HG03432 (cell line): ENCODE data around the gene TBC1D32.
"Not testable (repeated sequence)": the region's sequence is repeated elsewhere in the genome, so short reads cannot be mapped to it uniquely, and the experiment has no call there.

ENCODE experiments used
- ATAC-seq: cut with Tn5 transposase; IDR thresholded peaks from one replicate; pipeline ENCODE4 v1.9.1; 2021; ENCODE audit warnings: mild to moderate bottlenecking, moderate library complexity; ENCODE audit not compliant: unreplicated experiment

TBC1D32 gene

GRCh38 chr6:121135425-121135824, 198.9 kb downstream of the TBC1D32 start:
- no peak for ATAC-seq

- ATAC-seq = no peak
Measured at GRCh38 chr6:121134922-121135321, 199.4 kb downstream of the TBC1D32 start.

DNA sequence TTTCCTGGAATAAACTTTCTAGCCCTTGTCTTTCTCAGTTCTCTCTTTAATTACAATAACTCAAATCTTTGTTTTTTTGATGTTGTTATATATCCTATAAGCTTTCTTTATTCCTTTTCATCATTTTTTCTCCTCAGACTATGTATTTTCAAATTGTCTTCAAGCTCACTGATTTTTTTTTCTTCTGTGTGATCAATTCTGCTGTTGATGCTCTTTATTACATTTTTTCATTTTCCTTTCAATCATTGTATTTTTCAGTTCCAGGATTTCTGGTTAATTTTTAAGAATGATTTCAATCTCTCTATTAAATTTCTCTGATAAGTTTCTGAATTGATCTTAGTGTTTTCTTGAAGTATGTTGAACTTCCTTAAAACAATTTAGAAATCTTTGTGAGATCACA, 209.7 kb downstream of the TBC1D32 start:
- ATAC-seq = no peak

GRCh38 chr6:121112356-121112755, 221.9 kb downstream of the TBC1D32 start:
- ATAC-seq = no peak

DNA sequence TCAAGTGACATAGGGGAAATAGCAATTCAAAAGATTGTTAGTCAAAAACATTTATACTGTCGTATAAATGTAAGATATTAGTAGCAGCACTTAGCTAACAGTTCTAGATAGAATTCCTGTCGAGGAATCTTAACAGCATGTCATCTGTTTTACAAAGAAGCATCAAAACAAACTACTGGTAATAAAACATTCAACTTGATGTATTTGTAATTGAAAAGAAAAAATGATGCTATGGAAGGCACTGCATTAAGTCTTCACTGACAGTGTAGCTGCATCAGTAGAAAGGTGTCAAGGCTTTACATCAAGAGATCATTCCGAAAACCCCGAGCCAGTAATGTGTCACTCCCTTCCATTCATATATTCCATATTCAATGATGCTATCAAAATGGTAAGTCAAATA, 223.5 kb downstream of the TBC1D32 start:
- no peak for ATAC-seq

DNA sequence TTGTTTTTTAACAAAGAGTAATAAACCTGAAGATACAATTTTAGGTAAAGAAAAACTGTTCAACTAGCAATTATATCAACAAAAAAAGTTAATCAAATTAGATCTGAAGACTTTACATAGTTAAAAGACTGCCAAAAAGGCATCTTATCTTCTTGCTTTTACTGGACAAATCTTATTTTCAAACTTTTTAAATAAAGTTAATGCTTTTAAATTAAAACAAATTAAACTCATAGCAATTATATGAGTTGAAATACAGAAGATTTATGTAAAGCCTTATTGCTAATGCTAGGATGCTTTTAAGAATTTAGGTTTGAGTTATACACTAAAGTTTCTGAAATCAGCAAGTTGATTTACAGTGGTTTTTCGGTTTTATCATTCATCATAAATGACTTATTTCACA, 227.3 kb downstream of the TBC1D32 start:
- ATAC-seq = no peak

DNA sequence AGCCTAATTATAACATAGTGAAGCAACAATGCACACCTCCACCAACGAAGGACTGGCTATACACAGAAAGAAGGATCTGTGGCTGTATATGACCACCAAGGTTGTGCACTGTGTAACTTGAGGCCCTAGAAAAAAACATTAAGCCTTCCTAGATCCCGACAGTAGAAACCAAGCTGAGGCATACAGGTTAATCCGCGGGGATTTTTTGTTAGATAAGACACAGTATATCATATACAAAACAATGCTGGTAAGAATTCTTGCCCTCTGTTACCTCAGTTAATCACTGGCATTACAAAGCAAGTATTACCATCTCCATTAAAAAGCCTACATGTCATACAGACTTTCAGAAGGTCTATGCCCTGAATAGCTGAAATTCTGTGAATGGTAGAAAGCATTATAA, 228.8 kb downstream of the TBC1D32 start:
- no peak for ATAC-seq

GRCh38 chr6:121093928-121094327, 240.4 kb downstream of the TBC1D32 start:
- ATAC-seq = no peak

GRCh38 chr6:121090492-121090891, 243.8 kb downstream of the TBC1D32 start:
- no peak for ATAC-seq

GRCh38 chr6:121086876-121087275, 247.4 kb downstream of the TBC1D32 start:
- no peak for ATAC-seq

GRCh38 chr6:121076119-121076518, 258.2 kb downstream of the TBC1D32 start:
- no peak for ATAC-seq

- ATAC-seq = not testable (repeated sequence)
Measured at GRCh38 chr6:121068749-121069148, 265.5 kb downstream of the TBC1D32 start.

GRCh38 chr6:121067381-121067780, 266.9 kb downstream of the TBC1D32 start:
- ATAC-seq = no peak

GRCh38 chr6:121064345-121064744, 269.9 kb downstream of the TBC1D32 start:
- no peak for ATAC-seq

DNA sequence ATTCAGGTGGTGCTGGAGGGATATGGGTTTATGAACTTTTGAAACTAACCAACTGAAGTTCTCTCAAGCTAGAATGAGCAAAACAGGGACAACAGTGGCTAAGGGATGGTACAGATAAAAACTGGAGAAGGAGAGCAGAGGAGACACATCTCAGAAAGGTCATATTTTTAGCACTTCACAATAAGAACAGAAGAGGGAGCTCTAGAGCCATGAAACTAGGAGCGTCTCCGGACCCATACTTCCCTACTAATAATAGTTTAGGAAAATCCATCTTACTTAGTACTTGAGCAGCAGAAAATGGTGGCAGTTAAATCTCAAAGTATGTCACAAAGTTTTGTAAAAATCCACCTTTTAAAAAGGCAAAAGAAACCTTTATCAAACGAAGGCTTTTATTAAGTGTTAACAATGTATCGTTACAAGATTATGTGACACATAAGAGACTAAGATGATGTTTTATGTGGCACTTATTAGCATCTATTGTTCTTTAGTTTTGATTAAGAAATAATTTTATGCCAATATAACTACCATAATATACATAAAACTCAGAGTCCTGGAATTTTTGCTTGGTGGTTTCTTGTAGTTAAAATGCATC, 278.6 kb downstream of the TBC1D32 start:
- peak; percentile 92 for ATAC-seq

GRCh38 chr6:121048593-121048992, 285.7 kb downstream of the TBC1D32 start:
- ATAC-seq = not testable (repeated sequence)

DNA sequence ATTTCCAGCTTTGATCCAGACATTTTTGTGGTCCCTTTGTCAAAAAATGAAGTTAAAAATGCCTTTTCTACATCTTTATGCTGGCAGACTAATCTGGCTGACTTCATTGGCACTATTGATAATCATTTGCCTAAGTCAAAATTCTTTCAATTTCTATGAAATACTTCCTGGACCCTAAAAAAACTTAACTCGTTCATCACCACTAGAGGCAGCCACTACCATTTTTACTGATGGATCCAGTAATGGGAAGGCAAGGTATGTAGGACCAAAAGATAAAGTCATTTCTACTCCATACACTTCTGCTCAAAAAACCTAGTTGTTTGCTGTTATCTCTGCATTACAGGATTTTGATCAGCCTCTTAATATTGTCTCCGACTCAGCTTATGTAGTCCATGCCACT, 289.4 kb downstream of the TBC1D32 start:
- not testable (repeated sequence) for ATAC-seq

DNA sequence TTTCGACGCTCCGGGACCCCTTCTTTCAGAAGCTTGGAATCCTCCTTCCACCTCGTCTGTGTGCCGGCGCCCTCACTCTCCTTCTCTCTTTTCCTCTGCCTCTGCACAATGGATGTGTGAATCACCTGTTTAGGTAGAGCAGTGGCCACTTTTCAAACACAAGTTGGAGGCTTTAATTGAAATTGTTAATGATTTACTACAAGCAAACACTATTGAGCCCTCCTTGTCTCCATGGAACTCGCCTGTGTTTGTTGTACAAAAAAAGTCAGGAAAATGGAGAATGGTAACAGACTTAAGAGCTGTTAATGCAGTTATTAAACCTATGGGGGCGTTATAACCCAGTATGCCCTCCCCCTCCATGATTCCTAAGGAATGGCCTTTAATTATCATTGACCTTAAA, 290.6 kb downstream of the TBC1D32 start:
- not testable (repeated sequence) for ATAC-seq

- ATAC-seq = not testable (repeated sequence)
Measured at GRCh38 chr6:121043211-121043610, 291.1 kb downstream of the TBC1D32 start.

- no peak for ATAC-seq
Measured at GRCh38 chr6:121042766-121043165, 291.5 kb downstream of the TBC1D32 start.

- ATAC-seq = no peak
Measured at GRCh38 chr6:121040831-121041230, 293.4 kb downstream of the TBC1D32 start.

DNA sequence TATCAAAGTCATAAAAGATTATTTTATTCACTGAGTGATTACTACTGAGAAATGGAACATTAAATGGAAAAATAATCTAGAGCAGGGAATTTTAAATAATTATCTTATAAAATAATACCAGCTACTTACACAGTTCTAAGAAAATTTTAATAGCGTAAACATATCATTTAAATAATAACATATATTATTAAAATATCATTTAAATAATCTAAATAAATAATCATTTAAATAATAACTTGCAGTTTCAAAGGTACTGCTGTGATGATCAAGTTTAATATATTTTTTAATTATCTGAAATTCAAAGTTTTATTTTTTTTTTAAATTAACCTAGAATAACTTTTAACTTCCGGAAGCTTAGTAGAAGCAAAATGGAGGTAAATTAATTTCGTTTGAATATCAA, 301.2 kb downstream of the TBC1D32 start:
- ATAC-seq = no peak

DNA sequence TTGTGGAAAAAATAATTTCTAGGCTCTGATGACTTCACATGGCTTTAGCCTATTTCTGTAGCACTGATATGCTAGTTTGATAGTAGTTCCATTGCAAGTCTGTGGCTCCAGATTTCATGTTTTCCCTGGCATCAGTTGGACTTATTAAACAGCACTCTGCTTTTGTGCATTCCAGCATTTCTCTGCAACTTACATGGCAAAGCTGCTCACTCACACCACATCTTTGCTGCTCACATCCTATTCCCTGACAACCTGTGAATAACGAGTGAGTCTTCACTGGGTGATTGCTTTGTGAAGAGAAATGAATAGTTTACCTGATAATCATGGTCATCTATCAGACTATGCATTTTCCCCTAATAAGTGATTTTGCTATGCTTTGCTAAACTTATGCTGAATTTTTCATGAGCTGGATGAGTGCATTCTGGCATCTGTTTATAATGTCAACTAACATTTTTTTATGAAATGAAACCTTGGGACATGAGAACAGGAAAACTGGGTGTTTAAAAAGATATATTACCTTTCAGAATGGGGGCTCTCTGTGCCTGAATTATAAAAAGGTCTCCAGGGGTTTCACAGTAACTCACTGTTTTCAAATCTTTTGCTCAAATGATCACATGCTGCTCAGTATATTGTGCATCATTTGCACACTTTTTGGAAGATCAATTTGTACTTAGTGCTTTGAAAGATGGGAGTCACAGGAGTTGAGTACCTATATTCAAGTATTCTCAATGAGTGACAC, 301.8 kb downstream of the TBC1D32 start:
- ATAC-seq = no peak
